Neural progenitor cell (in vitro differentiated cells): ENCODE measurements around the gene ARMH1. TPM values are rescaled to one million over a fixed set of nuclear protein-coding genes. Genes with fewer than 3 reads are reported as not detected.
"Not testable (repeated sequence)": the region's sequence is repeated elsewhere in the genome, so short reads cannot be mapped to it uniquely, and the experiment has no call there.

Source experiments
- DNase-seq: peaks from one replicate; pipeline ENCODE4 v3.0.0-alpha.2; 2016; ENCODE audit warnings: low spot score
- H2AFZ ChIP-seq: fragments of 200-600 bp; sonication (generic); replicated peaks from 2 replicates; pipeline ENCODE4 v1.6.1; 2016; ENCODE audit warnings: antibody characterized with exemption
- H3F3A ChIP-seq: fragments of 200-600 bp; sonication (generic); 2 replicates; pipeline ENCODE4 v1.6.1; 2016; ENCODE audit warnings: antibody characterized with exemption, low read depth
- H3K27ac ChIP-seq: fragments of 200-600 bp; sonication (generic); 2 replicates; pipeline ENCODE4 v1.5.1; 2016; ENCODE audit warnings: mild to moderate bottlenecking
- H3K27me3 ChIP-seq: fragments of 200-600 bp; sonication (generic); 2 replicates; pipeline ENCODE4 v1.6.1; 2016; ENCODE audit warnings: mild to moderate bottlenecking, moderate library complexity
- H3K36me3 ChIP-seq: fragments of 200-600 bp; sonication (generic); 2 replicates; pipeline ENCODE4 v1.5.1; 2016
- H3K4me1 ChIP-seq: fragments of 200-600 bp; sonication (generic); 2 replicates; pipeline ENCODE4 v1.6.1; 2016; ENCODE audit warnings: mixed run types
- H3K4me2 ChIP-seq: fragments of 200-600 bp; sonication (generic); 2 replicates; pipeline ENCODE4 v1.6.1; 2016
- H3K4me3 ChIP-seq: fragments of 200-600 bp; sonication (generic); 2 replicates; pipeline ENCODE4 v1.5.1; 2016
- H3K79me2 ChIP-seq: fragments of 200-600 bp; sonication (generic); 2 replicates; pipeline ENCODE4 v1.6.1; 2016; ENCODE audit warnings: low read depth
- H3K9ac ChIP-seq: fragments of 200-600 bp; sonication (generic); 2 replicates; pipeline ENCODE4 v1.6.1; 2016
- H3K9me3 ChIP-seq: fragments of 200-600 bp; sonication (generic); 2 replicates; pipeline ENCODE4 v1.5.1; 2016; ENCODE audit warnings: low read depth
- H4K20me1 ChIP-seq: fragments of 200-600 bp; sonication (generic); 2 replicates; pipeline ENCODE4 v1.6.1; 2016; ENCODE audit warnings: low read depth
- H3K27ac Mint-ChIP-seq: 3 replicates; pipeline ENCODE4 v1.8.0; 2021; ENCODE audit warnings: mixed read lengths
- H3K27me3 Mint-ChIP-seq: 2 replicates; pipeline ENCODE4 v1.8.0; 2022; ENCODE audit warnings: low read depth, mild to moderate bottlenecking, inconsistent platforms, moderate library complexity, mixed read lengths; ENCODE audit not compliant: insufficient read depth
- H3K36me3 Mint-ChIP-seq: 3 replicates; pipeline ENCODE4 v1.8.0; 2021; ENCODE audit warnings: mixed read lengths
- H3K4me1 Mint-ChIP-seq: 3 replicates; pipeline ENCODE4 v1.8.0; 2021; ENCODE audit warnings: mixed read lengths
- H3K4me3 Mint-ChIP-seq: 3 replicates; pipeline ENCODE4 v1.8.0; 2021; ENCODE audit warnings: mild to moderate bottlenecking, moderate library complexity, mixed read lengths
- H3K9me3 Mint-ChIP-seq: 3 replicates; pipeline ENCODE4 v1.8.0; 2020; ENCODE audit warnings: mixed read lengths
- EZH2 ChIP-seq: fragments of 200-600 bp; sonication (generic); IDR thresholded peaks from 2 replicates; pipeline ENCODE4 v1.6.1; 2017; ENCODE audit warnings: antibody characterized with exemption, mild to moderate bottlenecking, moderate library complexity
- EZH2phosphoT487 ChIP-seq: fragments of 200-600 bp; sonication (generic); IDR thresholded peaks from 2 replicates; pipeline ENCODE4 v1.6.1; 2017; ENCODE audit warnings: antibody characterized with exemption
- total RNA-seq: library from RNA; depleted of rRNA; stranded (reverse); fragments of >200 nt; gene quantifications from 2 replicates; pipeline ENCODE4 v1.2.3, GENCODE V29; 2015; ENCODE audit warnings: low replicate concordance
- TF ChIP-seq, protein P1 (sequence below): fragments of 200-600 bp; sonication (generic); IDR thresholded peaks from 2 replicates; pipeline ENCODE4 v1.5.1; 2017; ENCODE audit warnings: antibody characterized with exemption, mild to moderate bottlenecking

The ARMH1 gene
- total RNA-seq, 1 donor from 2014 or later, result 3.6 TPM

DNA sequence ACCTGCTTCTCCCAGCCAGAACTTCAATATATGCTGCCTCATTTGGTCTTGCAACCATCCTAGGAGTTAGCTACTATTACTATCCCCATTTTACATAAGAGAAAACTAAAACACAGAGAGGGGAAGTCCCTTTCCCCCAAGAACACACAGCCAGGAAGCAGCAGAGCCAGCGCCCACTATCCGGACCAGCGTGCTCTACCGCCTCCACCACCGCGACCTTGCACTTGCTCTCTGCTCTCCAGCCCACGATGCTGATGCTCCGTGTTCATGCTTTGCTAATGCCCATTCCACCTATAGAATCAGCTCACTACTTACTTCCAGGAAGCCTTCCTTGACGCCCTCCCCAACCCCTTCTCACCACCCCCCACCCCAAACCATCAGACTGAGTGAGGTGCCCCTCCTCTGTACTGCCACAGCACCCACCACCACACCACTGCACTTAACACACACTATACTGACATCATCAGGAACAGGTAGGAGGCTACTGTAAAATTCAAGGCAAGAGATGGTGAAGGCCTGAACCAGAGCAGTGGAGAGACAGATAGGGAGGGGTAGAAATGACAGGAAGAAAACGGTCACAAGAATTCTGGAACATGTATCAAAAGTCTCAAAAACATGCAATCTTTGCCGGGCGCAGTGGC is 9.7 kb upstream of the ARMH1 start:
- Mint-ChIP-seq H3K27ac (no peak overlapping the region), H3K4me3 (no peak overlapping the region), H3K27me3 (peaks cover 5% of the 10 kb centered on the region), H3K9me3 (no peaks in the 10 kb centered on the region), H3K36me3 (no peaks in the 10 kb centered on the region), H3K4me1 (peaks cover 30% of the 10 kb centered on the region)
- H3K4me2 ChIP-seq, result no peak overlapping the region
- H3F3A ChIP-seq, result no peaks in the 10 kb centered on the region
- peaks cover 3% of the 10 kb centered on the region for H3K4me1 ChIP-seq
- no peak overlapping the region for H3K9ac ChIP-seq
- no peak overlapping the region for H2AFZ ChIP-seq
- H3K27ac ChIP-seq, result no peak overlapping the region
- no peak for TF ChIP-seq EZH2phosphoT487
- TF ChIP-seq, protein P1, sequence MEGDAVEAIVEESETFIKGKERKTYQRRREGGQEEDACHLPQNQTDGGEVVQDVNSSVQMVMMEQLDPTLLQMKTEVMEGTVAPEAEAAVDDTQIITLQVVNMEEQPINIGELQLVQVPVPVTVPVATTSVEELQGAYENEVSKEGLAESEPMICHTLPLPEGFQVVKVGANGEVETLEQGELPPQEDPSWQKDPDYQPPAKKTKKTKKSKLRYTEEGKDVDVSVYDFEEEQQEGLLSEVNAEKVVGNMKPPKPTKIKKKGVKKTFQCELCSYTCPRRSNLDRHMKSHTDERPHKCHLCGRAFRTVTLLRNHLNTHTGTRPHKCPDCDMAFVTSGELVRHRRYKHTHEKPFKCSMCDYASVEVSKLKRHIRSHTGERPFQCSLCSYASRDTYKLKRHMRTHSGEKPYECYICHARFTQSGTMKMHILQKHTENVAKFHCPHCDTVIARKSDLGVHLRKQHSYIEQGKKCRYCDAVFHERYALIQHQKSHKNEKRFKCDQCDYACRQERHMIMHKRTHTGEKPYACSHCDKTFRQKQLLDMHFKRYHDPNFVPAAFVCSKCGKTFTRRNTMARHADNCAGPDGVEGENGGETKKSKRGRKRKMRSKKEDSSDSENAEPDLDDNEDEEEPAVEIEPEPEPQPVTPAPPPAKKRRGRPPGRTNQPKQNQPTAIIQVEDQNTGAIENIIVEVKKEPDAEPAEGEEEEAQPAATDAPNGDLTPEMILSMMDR, result no peak
- no peak for TF ChIP-seq EZH2
- no peaks in the 10 kb centered on the region for H3K79me2 ChIP-seq
- H3K36me3 ChIP-seq, result no peaks in the 10 kb centered on the region
- no peak for DNase-seq
- no peaks in the 10 kb centered on the region for H3K9me3 ChIP-seq
- peaks cover 14% of the 10 kb centered on the region for H4K20me1 ChIP-seq
- H3K27me3 ChIP-seq, result no peaks in the 10 kb centered on the region
- no peak overlapping the region for H3K4me3 ChIP-seq

DNA sequence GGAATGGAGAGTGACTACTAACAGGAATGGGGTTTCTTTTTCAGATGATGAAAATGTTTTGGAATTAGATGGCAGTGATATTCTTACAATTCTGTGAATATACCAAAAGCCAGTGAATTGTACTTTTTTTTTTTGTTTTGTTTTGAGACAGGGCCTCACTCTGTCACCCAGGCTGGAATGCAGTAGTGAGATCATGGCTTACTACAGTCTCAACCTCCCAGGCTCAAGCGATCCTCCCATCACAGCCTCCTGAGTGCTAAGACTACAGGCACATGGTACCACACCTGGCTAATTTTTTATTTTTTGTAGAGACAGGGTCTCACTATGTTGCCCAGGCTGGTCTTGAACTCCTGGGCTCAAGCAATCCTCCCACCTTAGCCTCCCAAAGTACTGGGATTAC is 7.8 kb upstream of the ARMH1 start:
- H3K9me3 Mint-ChIP-seq, H3K27ac Mint-ChIP-seq, H3K36me3 Mint-ChIP-seq: not testable (repeated sequence)

DNA sequence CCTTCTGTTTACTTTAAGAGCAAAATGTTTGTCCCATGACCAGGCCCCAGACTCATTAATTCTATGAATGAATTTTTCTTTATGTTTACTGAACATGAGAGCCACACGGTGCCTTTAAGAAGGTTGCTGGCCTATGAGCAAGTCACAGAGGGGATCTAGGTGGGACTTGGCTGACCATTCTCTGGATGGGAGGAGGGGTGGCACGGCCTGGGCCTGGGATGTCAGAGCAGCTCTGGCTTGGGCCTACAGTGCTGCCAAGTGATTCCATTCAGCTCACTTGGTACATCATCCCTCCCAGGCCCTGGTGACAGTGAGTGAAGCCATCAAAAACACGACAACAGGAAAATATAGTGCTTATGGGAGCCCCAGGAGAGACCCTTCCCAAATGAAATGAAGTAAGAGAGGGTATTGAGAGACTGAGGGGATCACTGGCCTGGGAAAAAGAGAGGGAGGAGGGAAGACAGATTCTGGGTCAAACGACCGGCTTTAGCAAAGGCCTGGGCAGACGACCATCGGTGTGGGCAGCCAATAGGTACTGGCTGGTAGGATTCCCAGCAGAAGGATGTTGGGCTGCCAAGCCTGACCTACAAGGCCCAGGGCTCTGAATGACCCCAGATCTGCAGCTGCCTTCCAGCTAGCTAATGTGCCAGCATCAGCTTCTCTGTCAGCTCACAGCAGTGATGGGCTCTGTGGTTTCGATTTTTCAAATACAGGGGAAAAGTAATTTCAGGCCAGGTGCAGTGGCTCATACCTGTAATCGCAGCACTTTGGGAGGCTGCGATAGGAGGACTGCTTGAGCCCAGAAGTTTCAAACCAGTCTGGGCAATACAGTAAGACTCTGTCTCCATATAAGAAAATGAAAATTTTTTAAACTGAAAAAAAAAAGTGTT is 3.5 kb upstream of the ARMH1 start:
- H3K4me2 ChIP-seq, result no peak overlapping the region
- no peaks in the 10 kb centered on the region for H3K27me3 ChIP-seq
- no peak for DNase-seq
- no peaks in the 10 kb centered on the region for H3K36me3 Mint-ChIP-seq
- peaks cover 40% of the 10 kb centered on the region for H3K4me1 Mint-ChIP-seq
- no peak overlapping the region for H3K27ac Mint-ChIP-seq
- no peak overlapping the region for H3K9ac ChIP-seq
- no peaks in the 10 kb centered on the region for H3K9me3 ChIP-seq
- H3K27me3 Mint-ChIP-seq, result peaks cover 8% of the 10 kb centered on the region
- H2AFZ ChIP-seq, result no peak overlapping the region
- peak overlapping the region; percentile 28 for H3K4me3 Mint-ChIP-seq
- H3K4me3 ChIP-seq, result no peak overlapping the region
- no peaks in the 10 kb centered on the region for H3K36me3 ChIP-seq
- H3K27ac ChIP-seq, result no peak overlapping the region
- no peaks in the 10 kb centered on the region for H4K20me1 ChIP-seq
- peaks cover 12% of the 10 kb centered on the region for H3F3A ChIP-seq
- TF ChIP-seq EZH2phosphoT487 (no peak), EZH2 (no peak)
- TF ChIP-seq, protein P1, result no peak
- H3K79me2 ChIP-seq, result no peaks in the 10 kb centered on the region
- H3K4me1 ChIP-seq, result peaks cover 17% of the 10 kb centered on the region
- no peaks in the 10 kb centered on the region for H3K9me3 Mint-ChIP-seq

More for the DNA sequence above, 7.8 kb upstream of the ARMH1 start:
- H3K27me3 Mint-ChIP-seq, DNase-seq, H3K4me2 ChIP-seq, H3K9me3 ChIP-seq, H3K4me3 ChIP-seq, H3K4me1 ChIP-seq, H3K27me3 ChIP-seq, H3K4me3 Mint-ChIP-seq, H3K27ac ChIP-seq, H2AFZ ChIP-seq, H3F3A ChIP-seq, H4K20me1 ChIP-seq, H3K36me3 ChIP-seq, H3K79me2 ChIP-seq, H3K9ac ChIP-seq: not testable (repeated sequence)
- H3K4me1 Mint-ChIP-seq, result peaks cover 32% of the 10 kb centered on the region
